Calu3 (cell line): ENCODE results near the gene ANXA3. TPM values are rescaled to one million over a fixed set of nuclear protein-coding genes. Genes with fewer than 3 reads are reported as not detected.
"Not testable (repeated sequence)": the region's sequence is repeated elsewhere in the genome, so short reads cannot be mapped to it uniquely, and the experiment has no call there.

Experiments
- BruUV-seq: library from RNA; stranded (reverse); fragments of 400-500 nt; replicated peaks from 2 replicates; lab custom pipeline; 2021; lab: Mats Ljungman, UMichigan
- CTCF ChIA-PET: fragments of 300-600 bp; sonication (Branson Sonifier 250); formaldehyde crosslinking; loops from one replicate; lab custom pipeline; 2022; ENCODE audit warnings: antibody characterized with exemption; lab: Charles Lee
- DNase-seq: peaks from one replicate; pipeline ENCODE4 v3.0.0; 2022
- H3K27ac Mint-ChIP-seq: one replicate; pipeline ENCODE4 v1.8.0; 2022; ENCODE audit warnings: mixed read lengths; ENCODE audit not compliant: unreplicated experiment
- H3K27me3 Mint-ChIP-seq: one replicate; pipeline ENCODE4 v1.8.0; 2022; ENCODE audit warnings: mixed read lengths; ENCODE audit not compliant: unreplicated experiment
- H3K36me3 Mint-ChIP-seq: one replicate; pipeline ENCODE4 v1.8.0; 2022; ENCODE audit warnings: mild to moderate bottlenecking, moderate library complexity, mixed read lengths; ENCODE audit not compliant: insufficient read depth, unreplicated experiment
- H3K4me1 Mint-ChIP-seq: one replicate; pipeline ENCODE4 v1.8.0; 2022; ENCODE audit warnings: mild to moderate bottlenecking, low read depth, mixed read lengths; ENCODE audit not compliant: unreplicated experiment
- H3K4me3 Mint-ChIP-seq: one replicate; pipeline ENCODE4 v1.8.0; 2022; ENCODE audit warnings: mild to moderate bottlenecking, low read depth, moderate library complexity, mixed read lengths; ENCODE audit not compliant: unreplicated experiment
- H3K9me3 Mint-ChIP-seq: one replicate; pipeline ENCODE4 v1.8.0; 2022; ENCODE audit warnings: low read depth, mixed read lengths; ENCODE audit not compliant: unreplicated experiment
- CTCF ChIP-seq: fragments of 200-600 bp; IDR thresholded peaks from one replicate; pipeline ENCODE4 v1.8.0; 2022; ENCODE audit warnings: antibody characterized with exemption; ENCODE audit not compliant: unreplicated experiment
- intact Hi-C: fragments of 100-400 bp; cut with micrococcal nuclease; formaldehyde crosslinking; loops from one replicate; pipeline ENCODE4 v1.10.0; 2022; ENCODE audit not compliant: unreplicated experiment
- total RNA-seq: library from RNA; stranded (reverse); gene quantifications from 2 replicates; pipeline ENCODE4 v1.2.3, GENCODE V29; 2022

The ANXA3 gene
- total RNA-seq, 1 experiment from 2014 or later = 188 TPM

GRCh38 chr4:78588894-78589545 lies 37.5 kb downstream of the ANXA3 start:
- Mint-ChIP-seq H3K4me1 (peaks cover 21% of the 10 kb centered on the region), H3K4me3 (no peak overlapping the region), H3K27ac (peak overlapping the region; percentile 31), H3K36me3 (peaks cover 40% of the 10 kb centered on the region), H3K27me3 (no peaks in the 10 kb centered on the region), H3K9me3 (no peaks in the 10 kb centered on the region)
- no peak for DNase-seq
- CTCF ChIA-PET = no interaction called here
- no peak for TF ChIP-seq CTCF
- no TSS peak for BruUV-seq
- intact Hi-C loops = no loop called here

- no peak for DNase-seq
- CTCF ChIA-PET = no interaction called here
- peaks cover 19% of the 10 kb centered on the region for H3K4me1 Mint-ChIP-seq
- H3K4me3 Mint-ChIP-seq = no peak overlapping the region
- BruUV-seq = no TSS peak
- intact Hi-C loops = no loop called here
- H3K27ac Mint-ChIP-seq = no peak overlapping the region
- TF ChIP-seq CTCF = no peak
- no peaks in the 10 kb centered on the region for H3K27me3 Mint-ChIP-seq
- H3K36me3 Mint-ChIP-seq = peaks cover 51% of the 10 kb centered on the region
- H3K9me3 Mint-ChIP-seq = no peaks in the 10 kb centered on the region
Measured at GRCh38 chr4:78591404-78591803, 39.8 kb downstream of the ANXA3 start.

GRCh38 chr4:78592088-78592783 lies 40.7 kb downstream of the ANXA3 start:
- H3K4me1 Mint-ChIP-seq = peaks cover 19% of the 10 kb centered on the region
- H3K4me3 Mint-ChIP-seq = no peak overlapping the region
- H3K36me3 Mint-ChIP-seq = peaks cover 50% of the 10 kb centered on the region
- peak; percentile 17 for TF ChIP-seq CTCF
- DNase-seq = no peak
- no peak overlapping the region for H3K27ac Mint-ChIP-seq
- no peaks in the 10 kb centered on the region for H3K27me3 Mint-ChIP-seq
- CTCF ChIA-PET = interaction anchor here (0.9 kb wide), 1 partner anchor 23 kb away, joined by 3 read pairs; no protein-coding TSS in a partner anchor
- BruUV-seq = no TSS peak
- intact Hi-C loops = no loop called here
- no peaks in the 10 kb centered on the region for H3K9me3 Mint-ChIP-seq

- Mint-ChIP-seq H3K27ac (peak overlapping the region; percentile 79), H3K27me3 (no peaks in the 10 kb centered on the region), H3K36me3 (peaks cover 68% of the 10 kb centered on the region), H3K9me3 (no peaks in the 10 kb centered on the region), H3K4me1 (peaks cover 11% of the 10 kb centered on the region), H3K4me3 (no peak overlapping the region)
- CTCF ChIA-PET = interaction anchor here (0.9 to 1.3 kb wide), 2 partner anchors 27 to 602 kb away, joined by 3 to 4 read pairs; no protein-coding TSS in a partner anchor
- no peak for TF ChIP-seq CTCF
- no TSS peak for BruUV-seq
- peak; percentile 6 for DNase-seq
- intact Hi-C loops = no loop called here
Measured at GRCh38 chr4:78596111-78596742, 44.7 kb downstream of the ANXA3 start.

- intact Hi-C loops, BruUV-seq: not testable (repeated sequence)
Measured at GRCh38 chr4:78598431-78598830, 46.9 kb downstream of the ANXA3 start.

More at GRCh38 chr4:78598431-78598830, 46.9 kb downstream of the ANXA3 start:
- H3K27me3 Mint-ChIP-seq, H3K27ac Mint-ChIP-seq, H3K4me3 Mint-ChIP-seq, H3K9me3 Mint-ChIP-seq, DNase-seq, CTCF ChIA-PET: not testable (repeated sequence)
- Mint-ChIP-seq H3K4me1 (peaks cover 11% of the 10 kb centered on the region), H3K36me3 (peaks cover 64% of the 10 kb centered on the region)
